NCI-H1930 (cell line): Measurements from ENCODE around the gene TSSC4.

ENCODE experiments used
- DNase-seq, 2 experiments: peaks; one replicate each; lab custom pipeline; 2025; lab: John Stamatoyannopoulos, UW

Gene TSSC4

DNA sequence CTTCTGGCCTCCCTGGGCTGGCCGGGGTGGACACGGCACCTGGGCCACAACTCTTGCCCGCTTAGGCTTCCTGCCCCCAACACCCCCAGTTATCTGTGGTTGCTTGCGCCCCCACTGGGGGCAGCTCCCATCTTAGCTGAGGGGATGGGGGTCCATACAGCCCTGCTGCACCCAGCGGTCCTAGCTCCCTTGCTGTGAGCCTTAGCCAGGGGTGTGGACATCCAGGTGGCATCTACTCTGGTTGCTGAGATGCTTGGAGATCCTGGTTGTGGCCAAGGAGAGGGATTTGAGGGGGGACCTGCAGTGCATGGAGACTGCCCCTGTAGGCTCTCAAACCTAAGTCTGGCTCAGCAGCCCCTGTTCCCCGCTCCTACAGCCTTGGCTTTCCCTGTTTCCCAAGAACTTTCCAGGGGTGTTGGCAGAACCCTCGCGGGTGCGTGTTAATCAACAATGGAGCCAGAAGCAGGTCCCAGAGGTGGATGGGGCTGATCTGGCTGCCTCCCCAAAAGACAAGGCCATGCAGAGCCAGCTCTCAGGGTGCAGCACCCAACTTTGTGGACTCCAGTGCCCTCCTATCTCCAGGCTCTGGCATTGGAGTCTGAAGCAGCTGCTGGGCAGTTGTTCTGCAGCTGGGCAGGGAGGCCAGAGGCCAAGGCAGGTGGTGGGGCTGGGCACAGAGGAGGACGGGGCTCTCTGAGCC lies 47.6 kb downstream of the TSSC4 start:
- DNase-seq = no peak

DNA sequence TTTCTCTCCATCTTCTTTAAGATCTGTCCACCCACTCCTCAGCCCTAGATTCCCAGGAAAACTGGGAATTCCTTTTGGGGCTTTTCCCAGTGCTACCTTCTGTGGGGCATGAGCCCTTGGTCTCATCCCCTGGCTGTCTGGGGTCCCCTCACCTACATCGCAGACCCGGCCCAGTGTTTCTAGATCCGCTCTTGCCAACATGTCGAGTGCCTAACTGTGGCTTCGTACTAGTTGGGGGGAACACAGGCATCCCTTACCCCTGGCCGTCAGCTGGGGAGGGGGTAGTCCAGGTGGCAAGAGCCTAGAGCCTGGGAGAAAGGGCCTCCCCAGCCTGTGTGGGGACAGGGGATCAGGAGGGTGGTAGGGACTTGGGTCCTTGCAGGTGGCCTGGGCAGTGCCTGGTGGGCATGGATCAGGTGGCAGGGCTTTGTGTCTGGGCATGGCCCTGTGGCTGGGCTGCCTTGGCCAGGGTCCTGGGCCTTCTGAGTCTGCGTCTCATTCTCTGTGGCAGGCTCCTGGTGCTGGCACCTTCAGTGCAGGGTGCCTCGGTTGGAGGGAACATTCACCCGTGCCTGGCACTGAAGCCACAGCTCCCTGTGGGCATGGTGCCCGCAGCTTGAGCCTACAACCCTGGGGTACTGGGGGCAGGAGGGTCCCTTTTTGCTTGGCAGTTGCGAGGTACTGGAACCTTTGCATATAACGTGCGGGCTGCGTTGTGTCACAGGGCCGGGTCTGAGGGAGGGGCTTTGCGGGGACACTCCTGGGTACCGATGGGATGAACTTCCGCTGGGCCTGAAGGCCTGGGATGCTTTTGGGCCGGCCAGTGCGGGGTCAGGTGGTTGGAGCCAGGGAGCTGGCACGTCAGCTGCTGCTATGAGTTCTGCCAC lies 48.4 kb downstream of the TSSC4 start:
- no peak for DNase-seq

DNA sequence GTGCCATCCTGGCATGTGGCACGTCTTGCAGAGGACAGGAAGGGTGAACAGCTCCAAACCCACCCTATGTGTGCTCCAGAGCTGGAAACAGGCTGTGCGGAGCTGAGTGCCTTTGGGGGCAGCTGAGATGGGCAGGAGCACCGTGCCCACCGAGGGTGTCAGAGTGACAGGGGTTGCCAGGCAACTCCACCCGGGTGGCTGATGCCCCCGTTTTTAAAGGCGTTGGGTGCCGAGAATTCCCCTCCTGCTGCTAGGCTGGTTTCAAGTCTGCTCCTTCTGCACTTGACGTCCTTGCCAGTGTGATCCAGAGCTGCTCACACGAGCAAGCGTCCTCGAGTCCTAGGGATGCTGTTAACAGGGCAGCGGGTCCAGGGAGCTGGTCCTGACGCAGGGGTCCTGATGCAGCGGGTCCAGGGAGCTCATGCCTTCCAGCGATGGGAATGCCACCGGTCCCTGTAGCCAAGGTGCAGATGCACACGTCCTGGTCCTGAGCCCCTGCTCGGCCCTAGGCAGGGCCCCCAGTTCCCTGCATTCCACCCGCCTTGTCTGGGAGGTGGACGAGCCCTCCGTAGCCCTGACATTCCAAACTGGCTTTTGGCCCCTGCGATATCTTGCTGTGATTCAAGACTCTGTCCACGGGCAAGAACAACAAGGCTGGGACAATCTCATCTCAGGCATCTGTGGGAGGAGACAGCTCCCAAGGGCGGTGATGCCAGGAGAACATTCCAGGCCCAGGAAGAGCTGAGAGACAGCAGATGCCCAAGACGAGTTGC lies 49.2 kb downstream of the TSSC4 start:
- DNase-seq = no peak

DNA sequence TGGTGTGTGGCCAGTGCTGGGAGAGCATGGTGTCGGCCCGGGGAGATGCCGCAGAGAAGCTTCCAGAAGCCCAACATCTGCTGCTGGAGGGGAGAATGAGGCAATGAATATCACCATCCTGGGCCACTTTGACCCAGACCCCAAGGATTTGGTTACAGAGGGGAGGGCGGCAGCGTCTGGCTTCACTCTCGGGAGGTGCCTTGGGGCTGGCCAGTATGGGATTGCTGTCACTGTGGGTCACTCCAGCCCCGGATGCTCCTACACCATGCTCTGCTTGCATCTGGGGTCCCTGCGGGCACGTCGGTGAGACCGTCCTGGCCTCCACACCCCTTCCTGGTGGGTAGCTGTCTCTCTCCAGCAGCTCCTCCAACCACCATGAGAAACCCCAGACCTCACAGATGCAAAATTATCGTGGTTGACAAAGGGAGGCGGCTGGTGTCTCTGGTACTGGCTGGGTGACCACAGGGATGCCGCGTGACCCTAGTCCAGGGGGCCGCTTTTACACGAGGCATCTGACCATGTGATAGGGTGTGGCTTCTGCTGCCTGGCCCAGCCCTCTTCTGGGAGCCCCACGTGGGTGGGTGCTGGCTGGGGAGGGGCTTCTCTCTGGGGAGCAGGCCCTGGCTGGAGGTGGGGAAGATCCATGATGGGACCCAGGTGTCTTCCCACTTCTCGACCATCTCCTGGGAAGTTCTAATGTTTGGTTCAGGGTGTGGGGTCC lies 49.9 kb downstream of the TSSC4 start:
- DNase-seq = no peak

DNA sequence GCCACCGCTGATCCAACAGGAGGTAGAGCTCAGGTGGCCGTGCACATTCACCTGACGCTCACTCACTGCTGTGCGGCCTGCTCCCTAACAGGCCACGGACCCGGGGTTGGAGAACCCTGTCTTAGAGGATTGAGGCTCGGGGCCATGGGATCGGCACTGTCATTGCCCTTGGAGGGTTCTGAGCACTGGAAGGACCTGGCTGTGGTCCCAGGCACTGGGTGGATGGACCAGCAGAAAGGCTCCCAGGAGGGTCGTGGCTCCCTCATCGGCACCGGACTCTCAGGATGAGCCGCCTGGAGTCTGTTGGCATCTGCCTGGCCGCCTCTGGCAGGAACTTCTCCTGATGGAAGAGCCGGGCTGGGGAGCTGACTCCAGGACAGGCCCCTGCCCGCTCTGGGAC lies 50.8 kb downstream of the TSSC4 start:
- DNase-seq = no peak

DNA sequence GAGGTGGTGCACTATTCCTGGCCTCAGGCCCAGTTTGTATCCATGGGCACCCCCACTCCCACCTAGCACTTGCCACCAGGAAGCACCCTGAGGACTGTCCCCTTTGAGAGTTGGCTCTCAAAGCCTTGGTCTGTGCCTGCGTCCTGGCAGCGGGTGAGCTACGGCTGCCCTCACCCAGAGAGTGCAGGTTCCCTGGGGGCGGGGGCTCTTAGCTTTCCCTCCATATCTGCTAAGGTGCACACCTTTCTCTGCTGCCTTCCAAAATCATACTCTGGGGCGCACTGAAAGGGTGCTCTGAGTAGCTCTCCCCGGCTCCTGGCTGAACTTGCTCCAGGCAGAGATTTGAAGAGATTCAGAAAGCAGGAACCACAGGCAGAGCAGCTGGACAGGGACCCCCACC lies 51.4 kb downstream of the TSSC4 start:
- no peak for DNase-seq

DNA sequence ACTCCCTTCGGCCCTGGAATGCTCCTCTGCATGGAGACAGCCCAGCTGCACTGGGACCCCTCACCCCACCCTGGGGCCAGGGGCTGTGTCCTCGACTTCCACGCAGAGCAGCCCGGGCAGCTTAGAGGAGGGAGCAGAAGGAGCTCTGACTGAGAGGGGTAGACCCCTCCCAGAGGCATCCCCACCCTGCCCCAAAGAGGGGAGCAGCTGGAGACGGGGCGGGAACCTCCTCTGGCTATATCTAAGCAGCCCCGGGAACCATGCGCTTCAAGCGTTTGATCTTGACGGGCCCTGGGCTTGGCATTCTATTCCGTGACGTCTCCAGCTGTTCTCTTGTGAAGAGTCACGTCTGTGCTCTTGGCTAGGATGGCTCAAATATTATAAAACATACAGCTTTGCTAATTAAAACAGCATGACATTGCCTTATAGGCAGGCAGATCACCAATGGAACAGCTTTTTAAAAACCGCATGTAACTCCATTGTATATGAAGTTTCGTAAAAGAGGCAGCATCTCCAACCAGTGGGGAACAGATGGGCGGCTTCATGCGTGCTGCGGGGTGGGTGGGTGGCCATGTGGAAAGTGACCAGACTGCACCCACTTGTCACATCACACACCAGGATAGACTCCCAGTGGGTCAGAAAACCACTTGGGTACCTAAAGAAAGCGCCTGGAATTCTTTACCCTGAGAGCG lies 51.9 kb downstream of the TSSC4 start:
- no peak for DNase-seq

DNA sequence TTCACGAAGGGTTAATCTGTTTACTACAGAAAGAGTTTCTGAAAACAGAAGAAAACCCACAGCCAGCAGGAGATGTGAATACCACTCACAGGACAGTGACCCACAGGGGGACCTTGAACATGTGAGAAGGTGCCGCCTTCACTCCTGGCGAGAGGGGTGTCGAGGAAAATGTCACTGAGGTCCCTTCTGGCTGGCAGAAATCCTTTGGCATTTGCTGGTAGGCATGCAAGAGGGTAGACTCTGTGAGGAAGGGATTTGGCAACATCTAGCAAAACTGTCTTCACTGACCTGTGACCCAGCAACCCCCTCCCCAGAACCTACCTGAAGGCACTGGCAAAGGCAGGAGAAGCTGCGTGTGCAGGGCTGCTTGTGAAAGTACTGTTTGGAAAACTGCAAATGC lies 52.9 kb downstream of the TSSC4 start:
- no peak for DNase-seq
